Measurements from ENCODE around the gene EYA3. TPM values are rescaled to one million over a fixed set of nuclear protein-coding genes. Genes with fewer than 3 reads are reported as not detected.

The EYA3 gene
- total RNA-seq, 3 donors from 2014 or later (not counting 1 experiment from before 2014, with no cell fraction given) = 17.7 to 25.2 (median 19.1) TPM

GRCh38 chr1:28099050-28099769, 10.8 kb upstream of the EYA3 start:
- no peaks in the 10 kb centered on the region for H3K27me3 ChIP-seq (ENCODE audit: control insufficient read depth, insufficient read depth, low read length)
- H3K4me1 ChIP-seq (ENCODE audit: control insufficient read depth, insufficient read depth, low read length) = no peaks in the 10 kb centered on the region
- H3K4me1 Mint-ChIP-seq = no peaks in the 10 kb centered on the region
- no peak for DNase-seq
- no peaks in the 10 kb centered on the region for H3K36me3 ChIP-seq (ENCODE audit: control insufficient read depth, insufficient read depth, low read length)
- no peaks in the 10 kb centered on the region for H3K9me3 Mint-ChIP-seq
- H3K27me3 Mint-ChIP-seq (ENCODE audit: low read depth in 2 of 2) = peaks cover 0 to 3% of the 10 kb centered on the region in 2 donors
- 98% methylated on average over 5 of the region's 5 CpGs for WGBS (ENCODE audit: insufficient coverage)
- H3K9me3 ChIP-seq (ENCODE audit: control insufficient read depth, insufficient read depth, low read length) = no peaks in the 10 kb centered on the region
- H3K4me3 Mint-ChIP-seq = no peak overlapping the region
- no peak overlapping the region for H3K27ac Mint-ChIP-seq
- intact Hi-C loops (cut with micrococcal nuclease) = no loop called here
- no peaks in the 10 kb centered on the region for H3K36me3 Mint-ChIP-seq
- no peak for TF ChIP-seq CTCF (IDR thresholded peaks at IDR 0.05)
- no peak for ATAC-seq
- no peak overlapping the region for H3K4me3 ChIP-seq (ENCODE audit: low read length)
- no peak overlapping the region for H3K27ac ChIP-seq (ENCODE audit: low read length)

- no peak overlapping the region for H3K4me3 Mint-ChIP-seq
- H3K4me1 ChIP-seq (ENCODE audit: control insufficient read depth, insufficient read depth, low read length) = no peaks in the 10 kb centered on the region
- no peaks in the 10 kb centered on the region for H3K36me3 Mint-ChIP-seq
- H3K9me3 ChIP-seq (ENCODE audit: control insufficient read depth, insufficient read depth, low read length) = no peaks in the 10 kb centered on the region
- intact Hi-C loops (cut with micrococcal nuclease) = no loop called here
- no peak overlapping the region for H3K27ac Mint-ChIP-seq
- H3K9me3 Mint-ChIP-seq = no peaks in the 10 kb centered on the region
- no peaks in the 10 kb centered on the region for H3K27me3 ChIP-seq (ENCODE audit: control insufficient read depth, insufficient read depth, low read length)
- H3K4me1 Mint-ChIP-seq = no peaks in the 10 kb centered on the region
- no peak for TF ChIP-seq CTCF (IDR thresholded peaks at IDR 0.05)
- no peaks in the 10 kb centered on the region for H3K36me3 ChIP-seq (ENCODE audit: control insufficient read depth, insufficient read depth, low read length)
- no peak overlapping the region for H3K4me3 ChIP-seq (ENCODE audit: low read length)
- 88% methylated on average over 2 of the region's 4 CpGs for WGBS (ENCODE audit: insufficient coverage)
- DNase-seq (no peak), ATAC-seq (no peak)
- H3K27ac ChIP-seq (ENCODE audit: low read length) = no peak overlapping the region
- H3K27me3 Mint-ChIP-seq (ENCODE audit: low read depth in 2 of 2) = peaks cover 0 to 3% of the 10 kb centered on the region in 2 donors
Observed at GRCh38 chr1:28097100-28097472, 8.7 kb upstream of the EYA3 start.

- 95% methylated on average over 16 of the region's 17 CpGs for WGBS (ENCODE audit: insufficient coverage)
Observed at GRCh38 chr1:28096210-28097099, 8.0 kb upstream of the EYA3 start.

More at GRCh38 chr1:28096210-28097099, 8.0 kb upstream of the EYA3 start:
- no peaks in the 10 kb centered on the region for H3K4me1 Mint-ChIP-seq
- peak in 2 of 3 donors; percentile 52 to 55 for ATAC-seq
- Histone ChIP-seq H3K36me3 (ENCODE audit: control insufficient read depth, insufficient read depth, low read length) (no peaks in the 10 kb centered on the region), H3K27ac (ENCODE audit: low read length) (no peak overlapping the region), H3K27me3 (ENCODE audit: control insufficient read depth, insufficient read depth, low read length) (no peaks in the 10 kb centered on the region), H3K9me3 (ENCODE audit: control insufficient read depth, insufficient read depth, low read length) (no peaks in the 10 kb centered on the region), H3K4me1 (ENCODE audit: control insufficient read depth, insufficient read depth, low read length) (no peaks in the 10 kb centered on the region), H3K4me3 (ENCODE audit: low read length) (no peak overlapping the region)
- intact Hi-C loops (cut with micrococcal nuclease) = no loop called here
- no peaks in the 10 kb centered on the region for H3K36me3 Mint-ChIP-seq
- peaks cover 0 to 3% of the 10 kb centered on the region in 2 donors for H3K27me3 Mint-ChIP-seq (ENCODE audit: low read depth in 2 of 2)
- DNase-seq = no peak
- no peak for TF ChIP-seq CTCF (IDR thresholded peaks at IDR 0.05)
- H3K4me3 Mint-ChIP-seq = no peak overlapping the region
- no peak overlapping the region for H3K27ac Mint-ChIP-seq
- no peaks in the 10 kb centered on the region for H3K9me3 Mint-ChIP-seq

Measured in natural killer cell (primary cell).